HG03460 (cell line): Measurements from ENCODE around the gene TMEM87B.

Experiments
- ATAC-seq: cut with Tn5 transposase; IDR thresholded peaks from one replicate; pipeline ENCODE4 v1.9.1; 2021; ENCODE audit not compliant: unreplicated experiment

The TMEM87B gene

DNA sequence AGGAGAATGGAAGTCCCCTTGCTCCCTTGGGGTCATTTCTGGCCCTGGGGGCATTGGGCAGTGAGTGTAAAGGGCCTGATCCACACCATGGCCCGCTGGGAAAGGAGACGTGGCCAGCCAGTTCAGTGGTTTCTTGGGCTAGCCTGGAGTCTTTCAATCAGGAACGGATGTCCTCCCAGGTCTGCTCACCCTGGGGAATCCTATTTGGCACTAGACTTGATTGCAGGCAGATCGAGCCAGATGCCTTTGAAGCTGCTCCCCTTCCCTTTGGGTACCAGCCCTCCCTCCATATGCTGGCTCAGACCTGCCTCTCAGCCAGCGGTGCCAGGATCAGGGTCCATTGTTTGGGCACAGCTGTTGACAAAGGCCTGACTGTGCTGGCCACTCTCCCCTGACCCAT is 94.1 kb downstream of the TMEM87B start:
- ATAC-seq: no peak

DNA sequence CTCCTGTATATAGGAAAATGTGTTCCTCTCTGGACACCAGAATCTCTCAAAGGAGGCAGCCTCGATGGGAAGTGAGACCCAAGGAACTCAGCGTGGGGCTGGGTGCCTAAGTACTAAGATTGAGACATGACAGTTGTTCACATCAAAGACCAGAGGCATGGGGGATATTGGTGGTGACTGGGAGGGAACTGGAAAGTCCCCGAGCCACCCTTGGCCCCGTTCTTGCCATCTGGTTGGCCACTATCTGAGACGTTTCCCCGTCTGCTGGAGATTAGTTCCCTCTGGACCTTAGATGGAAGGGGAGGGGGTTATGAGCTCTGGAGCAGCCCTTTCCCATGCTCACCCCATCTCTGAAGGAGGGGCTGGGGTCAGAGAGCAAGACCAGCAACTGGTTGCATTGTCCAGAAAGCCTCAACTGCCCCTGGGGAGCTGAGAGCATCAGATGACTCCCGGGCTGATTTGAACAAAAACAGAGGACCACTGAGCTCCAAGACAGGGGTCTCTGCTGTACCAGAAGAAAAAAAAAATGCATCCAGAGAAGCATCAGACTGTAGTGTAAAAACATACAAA is 94.9 kb downstream of the TMEM87B start:
- ATAC-seq: no peak

DNA sequence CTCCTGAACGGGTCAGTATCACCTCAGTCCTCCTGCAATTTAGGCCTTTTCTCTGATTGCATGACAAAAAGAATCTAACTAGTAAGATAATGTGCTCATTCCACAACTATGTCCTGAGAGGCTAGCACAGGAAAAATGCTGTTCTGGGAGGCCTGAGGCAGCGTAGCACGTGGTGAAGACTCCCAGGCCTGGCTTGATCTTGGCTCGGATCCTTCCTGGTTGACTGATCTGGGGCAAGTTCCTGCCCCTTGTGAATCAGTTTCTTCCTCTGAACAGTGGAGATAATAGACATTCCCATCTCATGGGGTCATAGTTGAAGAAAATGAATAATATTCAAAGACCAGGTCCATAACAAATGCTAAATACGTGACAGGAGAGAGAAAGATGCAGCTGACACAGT is 95.4 kb downstream of the TMEM87B start:
- ATAC-seq: no peak

DNA sequence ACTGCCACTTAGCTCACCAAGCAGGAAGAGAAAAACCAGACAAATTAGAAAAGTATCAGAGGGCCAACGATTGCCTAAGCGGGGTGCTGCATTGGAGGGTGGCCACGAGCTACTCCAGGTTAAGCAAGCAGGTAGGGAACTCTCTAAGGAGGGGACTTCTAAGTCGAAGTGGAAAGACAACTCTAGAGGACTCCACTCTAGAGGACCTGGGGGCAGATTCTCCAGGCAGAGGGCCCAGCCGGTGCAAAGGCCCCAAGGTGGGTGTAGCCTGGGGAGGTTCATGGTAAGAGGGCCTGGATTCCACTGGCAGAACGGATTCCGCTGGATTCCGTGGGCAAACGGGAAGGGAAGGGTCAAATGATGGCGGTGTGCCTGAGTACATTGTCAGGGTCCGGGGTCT is 95.8 kb downstream of the TMEM87B start:
- no peak for ATAC-seq

DNA sequence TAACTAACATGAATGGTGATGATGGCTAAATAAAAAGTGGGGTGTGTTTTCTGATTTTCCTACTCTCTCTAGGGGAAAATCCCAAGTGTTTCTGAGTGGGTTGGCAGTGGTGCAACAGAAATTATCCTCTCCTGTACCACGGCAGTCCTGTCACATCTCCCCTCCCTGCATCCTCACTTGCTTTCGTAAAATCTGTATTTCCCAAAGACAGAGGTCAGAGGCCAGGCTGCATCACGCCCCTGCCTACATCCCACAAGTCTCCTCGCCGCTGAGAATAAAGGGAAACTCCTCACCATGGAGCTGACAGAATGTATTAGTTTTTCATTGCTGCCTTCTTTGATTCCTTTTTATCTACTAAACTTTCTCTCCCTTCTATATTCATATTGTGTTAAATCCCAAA is 96.2 kb downstream of the TMEM87B start:
- no peak for ATAC-seq

DNA sequence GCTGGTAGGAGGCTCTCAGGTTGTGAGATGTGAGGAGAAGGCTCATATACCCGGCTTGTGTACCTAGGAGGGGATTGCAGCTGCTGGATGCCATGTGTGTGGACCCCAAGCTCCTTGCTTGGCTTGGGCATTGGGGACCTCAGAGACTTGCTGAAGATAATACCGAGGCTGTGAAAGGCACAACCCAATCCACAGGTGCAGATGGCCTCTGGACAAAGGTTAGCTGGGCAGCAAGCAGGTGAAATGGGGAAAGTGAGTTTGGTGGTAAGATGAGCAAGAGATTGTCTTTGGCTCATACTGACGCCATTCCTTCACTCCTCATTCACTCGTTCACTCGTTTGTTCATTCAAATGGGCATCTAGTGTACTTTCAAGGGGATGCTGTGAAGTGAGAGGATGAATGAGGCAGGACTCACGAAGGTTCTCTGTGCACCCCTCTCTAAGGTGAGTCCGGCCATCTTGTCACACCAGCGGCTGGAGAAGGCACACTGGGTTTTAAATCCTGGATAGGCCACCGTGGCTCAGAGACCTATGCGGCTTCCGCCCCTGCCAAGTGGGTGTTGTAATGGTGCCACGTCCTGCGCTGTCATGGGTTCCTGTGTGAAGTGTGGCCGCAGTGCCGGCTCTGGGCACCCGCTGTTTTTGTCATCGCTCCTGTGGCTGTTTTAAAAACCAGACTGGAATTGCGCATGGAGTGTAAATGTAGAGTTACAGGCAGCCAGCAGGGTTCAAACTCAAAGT is 96.8 kb downstream of the TMEM87B start:
- no peak for ATAC-seq

DNA sequence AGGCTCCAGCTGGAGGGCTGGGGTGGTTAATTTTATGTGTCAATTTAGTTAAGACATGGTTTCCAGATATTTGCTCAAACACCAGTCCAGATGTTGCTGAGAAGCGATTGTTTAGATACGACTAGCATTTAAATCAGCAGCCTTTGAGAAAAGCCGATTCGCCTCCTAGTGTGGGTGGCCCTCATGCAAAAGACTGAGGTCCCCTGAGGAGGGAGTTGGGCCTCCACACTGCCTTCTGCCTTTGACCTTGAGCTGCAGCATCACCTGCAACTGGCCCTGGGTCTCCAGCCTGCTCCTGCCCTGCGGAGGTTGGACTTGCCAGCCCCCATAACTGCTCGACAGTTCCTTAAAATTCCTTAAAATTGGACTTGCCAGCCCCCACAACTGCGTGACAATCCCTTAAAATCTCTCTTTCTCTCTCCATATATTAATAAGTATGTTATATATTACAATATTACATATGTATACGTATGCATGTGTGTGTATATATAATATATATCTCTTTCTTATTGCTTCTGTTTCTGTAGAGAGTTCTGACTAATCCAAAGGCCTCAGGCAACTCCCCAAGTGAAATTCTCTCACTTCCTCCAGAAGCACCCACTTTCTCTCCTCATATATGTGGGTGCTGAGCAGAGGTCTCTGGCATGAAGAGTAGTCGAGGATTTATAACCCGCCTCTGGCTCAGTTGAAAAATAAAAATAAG is 97.6 kb downstream of the TMEM87B start:
- no peak for ATAC-seq

DNA sequence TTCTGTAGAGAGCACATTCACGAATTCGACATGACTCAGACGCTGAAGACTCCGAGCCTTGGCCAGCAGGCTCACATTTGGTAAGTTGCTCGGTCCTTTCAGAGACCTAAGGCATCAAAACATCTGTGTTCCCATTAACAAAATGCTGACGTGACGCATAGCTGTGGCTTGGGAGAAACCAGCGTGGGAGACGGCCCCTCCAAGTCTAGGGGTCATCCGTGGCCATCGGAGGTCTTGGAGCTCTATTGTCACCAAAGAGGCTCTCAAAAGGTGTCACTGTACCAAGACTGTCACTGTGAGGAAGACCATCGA is 98.1 kb downstream of the TMEM87B start:
- ATAC-seq: no peak

DNA sequence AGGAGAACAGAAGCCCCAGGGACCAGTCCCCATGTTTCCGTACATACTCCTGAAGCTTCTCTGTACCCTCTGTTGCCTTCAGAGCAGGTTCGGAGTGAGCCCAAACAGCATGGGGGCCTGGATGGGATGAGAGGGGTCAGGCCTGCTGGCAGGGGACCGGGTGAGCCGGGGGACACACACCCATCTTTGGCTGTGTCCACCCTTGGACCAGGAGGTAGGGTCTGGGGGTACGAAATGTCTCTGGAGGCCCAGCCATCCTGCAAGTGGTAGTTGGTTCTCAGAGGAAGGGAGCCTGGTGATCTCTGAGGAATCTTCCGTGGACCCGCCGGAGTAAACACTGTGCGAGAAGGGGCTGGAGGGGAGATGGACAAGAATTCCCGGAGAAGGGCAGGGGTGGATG is 98.4 kb downstream of the TMEM87B start:
- ATAC-seq: no peak

DNA sequence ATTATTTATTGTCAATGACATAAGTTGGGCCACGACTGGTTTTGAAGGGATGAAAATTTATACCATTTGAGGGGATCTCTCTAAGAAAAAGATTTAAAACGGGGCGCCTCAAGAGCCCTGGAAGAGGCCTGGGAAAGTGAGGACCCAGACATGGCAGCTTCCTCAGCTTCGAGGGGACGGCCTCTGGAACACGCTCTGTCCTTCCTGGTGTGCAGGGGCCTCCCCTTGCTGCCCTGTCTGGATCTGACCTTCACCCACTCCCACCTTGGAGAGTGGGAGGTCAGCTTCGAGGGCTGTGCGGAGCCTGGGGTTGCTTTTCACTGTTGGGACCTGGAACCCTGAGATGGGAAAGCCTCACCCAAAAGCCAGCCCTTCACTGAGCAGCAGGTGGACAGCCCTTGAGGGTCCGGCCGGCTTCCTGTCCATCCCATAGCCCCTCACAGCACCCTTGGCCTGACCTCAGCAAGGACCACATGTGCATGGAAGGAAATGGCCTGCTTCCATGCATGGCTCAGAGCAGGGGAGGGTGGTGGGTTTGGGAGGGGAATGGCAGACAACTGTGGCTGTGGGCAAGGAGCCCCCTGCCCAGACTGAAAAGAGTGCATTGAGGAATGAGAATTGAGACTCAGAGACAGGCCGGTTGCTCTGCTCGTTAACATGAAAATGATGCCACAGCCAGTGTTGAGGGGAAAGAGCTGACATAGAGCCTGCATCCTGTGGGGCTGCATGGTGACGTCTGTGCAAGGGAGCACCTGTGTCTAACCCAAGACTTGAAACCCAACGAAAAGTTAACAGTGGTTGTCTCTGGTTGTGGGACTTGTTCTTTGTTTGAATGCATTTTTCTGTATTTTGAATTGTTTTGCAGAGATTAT is 99.4 kb downstream of the TMEM87B start:
- no peak for ATAC-seq

DNA sequence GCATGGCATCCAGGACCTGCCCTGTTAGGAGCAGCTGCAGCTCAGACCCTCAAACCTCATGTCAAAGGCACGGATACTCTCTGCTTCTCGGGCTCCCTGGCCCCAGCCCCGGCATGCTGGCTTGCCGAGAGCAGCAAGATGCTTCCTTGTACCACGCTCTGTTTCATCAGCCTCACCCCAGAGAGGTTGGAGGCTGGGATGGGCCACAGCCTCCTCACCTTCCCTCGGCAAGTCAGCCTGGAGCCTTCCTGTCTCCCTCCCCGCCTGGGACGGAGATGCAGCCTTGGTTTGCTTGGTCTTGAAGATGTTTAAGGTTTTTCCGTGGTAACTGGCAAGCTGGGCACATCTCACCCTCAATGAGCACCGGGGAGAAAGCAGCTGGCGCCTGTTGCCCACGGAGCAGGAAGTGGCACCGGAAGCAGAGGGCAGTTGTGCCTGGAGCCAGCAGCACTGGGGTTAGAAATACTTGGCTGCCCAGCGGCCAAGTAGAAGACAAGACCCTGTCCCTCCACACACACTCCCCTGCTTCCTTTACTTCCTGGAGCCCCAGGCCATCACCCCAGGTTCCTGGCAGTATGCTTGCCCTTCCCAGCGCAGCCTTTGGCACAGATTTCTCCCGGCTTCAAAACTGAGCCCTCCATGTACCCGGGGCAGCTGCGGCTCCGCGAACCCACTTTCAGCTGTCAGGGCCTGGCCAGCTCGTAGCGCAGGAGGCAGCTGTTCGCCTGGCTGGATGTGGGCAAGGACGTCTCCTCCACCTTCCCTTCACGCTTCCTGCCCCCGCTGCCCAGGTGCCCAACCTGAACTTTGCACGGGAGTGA is 100.5 kb downstream of the TMEM87B start:
- no peak for ATAC-seq

DNA sequence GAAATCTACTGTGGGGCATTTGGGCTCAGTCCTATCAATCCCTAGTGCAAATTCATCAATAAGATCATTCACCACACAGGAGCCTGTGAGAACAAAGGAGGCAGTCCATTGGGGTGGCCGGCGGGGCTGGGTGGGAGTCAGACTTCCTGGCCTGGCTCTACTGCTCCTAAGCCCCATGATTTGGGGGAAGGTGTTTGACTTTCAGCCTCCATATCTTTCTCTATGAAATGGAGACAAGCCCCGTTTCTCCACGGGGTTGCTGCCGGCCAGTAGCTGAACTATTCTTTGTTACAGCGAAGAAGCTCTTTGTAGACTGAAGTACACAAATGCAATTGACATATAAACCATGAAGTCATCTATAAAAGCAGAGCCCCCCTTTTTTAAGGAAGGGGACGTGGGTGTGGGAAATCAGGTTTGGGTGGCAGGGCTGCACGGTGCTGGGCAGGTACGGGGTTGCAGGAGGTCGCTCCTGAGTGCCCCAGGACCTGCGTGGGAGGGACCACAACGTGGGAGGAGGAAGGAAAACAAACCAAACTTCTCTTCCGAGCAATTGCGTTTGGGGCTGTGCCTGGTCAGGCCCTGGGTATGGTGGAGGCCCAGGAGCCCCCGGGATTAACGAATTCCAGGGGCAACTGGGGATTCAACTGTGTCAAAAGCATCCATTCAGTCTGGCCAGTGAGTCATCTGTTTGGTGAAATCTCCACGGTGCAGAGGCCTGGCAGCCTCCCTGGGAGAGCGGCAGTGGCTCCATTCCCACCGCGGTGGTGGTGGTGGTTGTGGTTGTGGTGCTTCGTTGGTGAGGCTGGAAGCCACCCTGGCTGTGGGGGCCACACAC is 101.3 kb downstream of the TMEM87B start:
- no peak for ATAC-seq

DNA sequence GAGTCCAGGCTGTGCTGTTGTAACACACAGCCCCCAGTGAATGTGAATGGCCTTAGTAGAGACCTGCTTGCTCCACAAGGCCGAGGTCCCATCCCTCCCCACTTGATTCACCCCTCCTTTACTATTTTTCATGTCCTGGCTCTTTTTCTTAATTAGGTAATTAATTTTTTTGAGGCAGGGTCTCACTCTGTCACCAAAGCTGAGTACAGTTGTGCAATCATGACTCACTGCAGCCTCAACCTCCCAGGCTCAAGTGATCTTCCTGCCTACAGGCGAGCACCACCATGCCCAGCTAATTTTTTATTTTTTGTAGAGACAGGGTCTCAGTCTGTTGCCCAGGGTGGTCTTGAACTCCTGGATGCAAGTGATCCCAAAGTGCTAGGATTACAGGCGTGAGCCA is 102.4 kb downstream of the TMEM87B start:
- ATAC-seq: no peak

DNA sequence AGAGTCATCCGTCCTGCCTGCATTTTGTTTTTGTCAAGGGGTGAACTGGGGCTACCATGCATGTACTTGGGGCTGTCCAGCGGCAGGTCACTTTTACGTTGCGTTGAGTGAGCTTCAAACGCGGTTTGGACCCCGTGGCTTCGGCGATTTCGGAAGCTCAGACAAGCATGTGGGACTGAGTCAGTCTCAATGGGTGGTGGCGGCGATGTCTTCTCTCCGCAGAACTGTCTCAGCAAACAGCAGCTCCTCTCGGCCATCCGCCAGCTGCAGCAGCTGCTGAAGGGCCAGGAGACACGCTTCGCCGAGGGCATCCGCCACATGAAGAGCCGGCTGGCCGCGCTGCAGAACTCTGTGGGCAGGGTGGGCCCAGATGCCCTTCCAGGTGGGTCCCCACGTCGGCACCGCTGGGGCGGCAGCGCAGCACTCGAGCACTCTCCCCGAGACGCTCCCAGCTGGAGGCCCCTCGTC is 104.4 kb downstream of the TMEM87B start:
- no peak for ATAC-seq

DNA sequence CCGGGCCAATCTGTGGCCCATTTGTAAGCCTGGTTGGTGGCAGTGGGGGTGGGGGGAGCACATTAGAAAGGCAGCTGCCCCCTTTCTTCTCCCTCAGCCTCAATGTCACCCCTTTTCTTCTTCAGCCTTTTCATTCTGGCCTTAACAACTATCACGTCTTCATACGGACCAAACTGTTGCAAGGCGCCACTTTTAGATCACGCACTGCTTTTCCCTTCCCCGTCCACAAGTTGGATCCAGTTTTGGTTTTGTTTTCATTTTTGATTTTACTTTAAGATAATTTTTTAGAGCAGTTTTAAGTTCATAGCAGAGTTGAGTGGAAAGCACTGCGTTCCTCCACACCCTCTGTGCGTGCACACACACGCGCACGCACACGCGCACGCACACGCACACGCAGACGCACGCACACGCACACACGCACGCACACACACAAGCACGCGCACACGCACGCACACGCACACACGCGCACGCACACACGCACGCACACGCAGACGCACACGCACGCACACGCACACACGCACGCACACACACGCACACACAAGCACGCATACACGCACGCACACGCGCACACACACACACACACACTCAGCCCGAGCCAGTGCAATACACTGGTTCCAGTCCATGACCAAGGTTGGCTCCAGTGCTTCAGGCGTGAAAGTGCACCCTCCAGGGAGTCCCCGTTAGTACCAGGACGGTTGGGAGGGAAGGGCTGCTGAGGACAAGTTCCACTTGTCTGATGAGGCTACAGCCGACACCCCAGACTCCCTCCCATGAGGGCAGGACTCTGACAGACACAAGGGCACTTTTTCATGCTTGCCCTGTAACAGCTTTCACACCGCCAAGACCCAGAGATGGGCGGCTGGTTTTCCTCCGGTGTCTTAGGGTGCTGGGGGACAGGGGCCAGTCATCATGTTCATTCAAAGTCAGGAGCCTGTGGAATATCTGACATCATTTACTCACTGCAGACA is 105.5 kb downstream of the TMEM87B start:
- ATAC-seq: no peak

DNA sequence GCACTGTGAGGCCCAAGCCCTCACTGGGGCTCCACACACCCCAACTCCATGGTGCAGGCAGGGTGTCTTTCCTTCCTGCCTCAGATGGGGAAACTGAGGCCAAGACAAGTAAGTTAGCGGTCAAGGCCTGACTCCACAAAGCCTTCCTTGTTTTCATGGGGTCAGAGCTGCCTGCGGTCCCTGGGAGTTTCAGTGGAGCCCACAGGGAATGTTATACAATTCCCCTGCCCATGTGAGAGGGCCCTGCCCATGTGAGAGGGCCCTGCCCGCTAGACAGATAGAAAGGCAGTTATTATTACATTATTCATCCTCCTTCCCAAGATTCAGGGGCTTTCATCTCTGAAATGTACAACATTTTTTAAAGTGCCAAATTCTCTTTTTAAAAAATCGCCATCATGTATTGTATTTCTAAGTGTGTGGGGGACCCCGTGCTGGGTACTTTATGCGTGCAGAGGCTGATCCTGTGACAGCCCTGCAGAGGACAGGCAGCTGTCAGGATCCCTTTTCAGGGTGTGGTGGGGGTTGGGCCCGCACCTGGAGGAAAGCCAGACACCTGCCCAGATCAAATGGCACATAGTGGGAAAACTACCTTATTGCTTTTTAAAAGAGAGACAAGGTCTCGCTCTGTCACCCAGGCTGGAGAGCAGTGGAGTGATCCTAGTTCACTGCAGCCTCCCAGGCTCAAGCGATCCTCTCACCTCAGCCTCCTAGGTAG is 106.5 kb downstream of the TMEM87B start:
- no peak for ATAC-seq

DNA sequence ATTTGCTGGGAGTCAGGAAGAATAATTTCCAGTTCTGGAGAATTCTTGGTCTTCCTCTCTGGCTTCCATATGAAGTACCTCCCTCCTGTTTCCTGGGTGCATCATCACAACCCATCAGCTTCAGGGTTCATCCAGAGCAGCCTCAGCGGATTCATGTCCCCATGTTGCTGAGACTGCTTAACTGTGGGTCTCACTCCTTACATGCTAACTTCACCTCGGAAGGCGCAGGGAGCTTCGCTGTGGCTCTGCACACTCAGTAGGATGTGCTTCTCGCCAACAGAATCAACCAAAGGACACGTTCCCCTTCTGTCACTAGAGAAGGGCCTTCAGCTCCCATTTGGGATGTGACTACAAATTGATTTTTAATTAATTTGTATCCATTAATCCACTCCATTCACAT is 107.3 kb downstream of the TMEM87B start:
- ATAC-seq: no peak

DNA sequence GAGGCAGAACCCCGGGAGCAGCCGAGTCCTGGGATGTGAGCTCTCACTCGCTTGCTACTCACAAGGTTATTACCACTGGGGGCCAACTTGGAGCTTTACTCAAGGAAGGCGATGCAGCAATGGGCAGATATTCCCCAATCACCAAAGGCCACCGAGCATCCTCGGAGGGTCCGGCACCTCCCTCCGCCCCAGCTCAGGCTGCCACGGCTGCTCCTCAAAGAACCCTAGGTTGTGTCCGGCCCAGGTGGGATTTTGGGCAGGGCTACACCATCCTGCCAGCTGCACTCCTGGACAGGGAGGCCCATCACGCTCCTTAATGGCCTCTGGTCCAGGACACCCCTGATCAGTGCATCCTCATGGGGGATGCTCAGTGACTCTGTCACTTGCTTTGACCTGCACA is 107.9 kb downstream of the TMEM87B start:
- no peak for ATAC-seq
